HG02798 (cell line): ENCODE results near the gene HYAL2.
A peak's percentile ranks its signal among the peaks of the same experiment; 100 is the strongest.

Source experiments
- ATAC-seq: cut with Tn5 transposase; IDR thresholded peaks from one replicate; pipeline ENCODE4 v1.9.1; 2021; ENCODE audit warnings: mild to moderate bottlenecking; ENCODE audit not compliant: unreplicated experiment, poor library complexity

HYAL2 gene

GRCh38 chr3:50333744-50334328, 11.3 kb upstream of the HYAL2 start:
- ATAC-seq, result no peak

DNA sequence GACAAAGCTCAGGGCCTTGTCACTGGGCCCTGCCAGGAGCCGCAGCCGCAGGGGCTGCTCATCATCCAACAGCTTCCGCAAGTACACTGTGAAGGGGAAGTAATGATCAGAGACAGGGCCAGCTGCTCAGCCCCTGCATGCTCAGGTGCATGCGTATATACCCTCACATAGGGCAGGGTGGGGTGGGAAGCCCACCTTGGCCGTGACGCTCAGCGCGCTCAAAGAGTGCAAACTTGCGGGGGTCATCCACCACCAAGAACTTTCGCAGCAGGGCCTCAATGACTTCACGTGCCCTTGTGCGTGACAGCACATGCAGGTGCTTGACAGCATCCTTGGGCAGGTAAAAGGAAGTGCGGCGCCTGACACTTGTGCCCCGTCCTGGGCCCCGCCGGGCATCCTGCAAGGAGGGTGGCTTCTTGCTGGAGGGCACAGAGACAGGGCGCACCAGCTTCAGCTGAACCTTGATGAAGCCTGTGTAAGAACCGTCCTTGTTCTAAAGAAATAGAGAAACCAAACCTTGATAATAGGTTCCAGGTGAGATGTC, 8.9 kb upstream of the HYAL2 start:
- ATAC-seq, result no peak

DNA sequence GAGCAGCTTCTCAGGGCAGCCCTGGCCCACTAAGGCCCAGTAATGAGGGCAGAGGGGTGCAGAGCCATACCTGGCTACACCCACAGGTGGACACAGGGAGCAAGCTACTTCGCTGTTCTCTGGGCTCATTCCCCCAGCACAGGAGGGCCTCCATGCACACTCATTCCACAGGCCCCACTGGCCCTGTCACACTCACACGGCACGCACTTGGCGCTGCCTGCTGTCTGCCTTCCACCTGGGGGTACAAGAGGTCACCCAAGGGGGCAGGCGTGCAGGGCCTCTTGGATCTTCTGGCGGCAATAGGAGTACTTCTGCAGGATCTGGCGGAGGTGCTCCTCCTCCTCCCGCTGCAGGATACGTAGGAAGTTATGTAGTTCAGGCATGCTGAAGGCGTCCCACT, 7.8 kb upstream of the HYAL2 start:
- ATAC-seq, result no peak

GRCh38 chr3:50327943-50328691, 5.6 kb upstream of the HYAL2 start, which contains the start of gene TUSC2:
TUSC2 (minus strand) TSS chr3:50328223; CDS start chr3:50328099, 124 bp downstream.
- peak; percentile 92 for ATAC-seq

DNA sequence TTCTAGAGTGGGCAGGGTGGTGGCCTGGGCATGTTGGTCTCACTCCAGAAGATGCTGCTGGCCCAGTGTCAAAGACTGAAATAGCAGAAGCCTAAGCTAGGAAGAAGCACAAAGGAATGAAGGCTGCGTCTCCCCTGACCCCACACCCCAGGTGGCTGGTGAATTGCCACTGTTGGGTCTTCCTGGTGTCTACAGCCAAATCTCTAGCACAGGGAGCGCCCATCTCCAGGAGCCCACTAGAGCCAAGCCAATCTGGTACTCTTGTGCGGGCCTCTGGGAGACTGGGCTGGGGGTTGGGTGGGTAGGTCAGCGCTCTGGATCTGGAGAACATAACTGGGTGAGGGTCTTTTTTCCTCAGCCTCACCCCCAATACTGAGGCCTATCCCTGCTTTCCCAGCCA, 4.6 kb upstream of the HYAL2 start:
- no peak for ATAC-seq

GRCh38 chr3:50326182-50326541, 3.6 kb upstream of the HYAL2 start:
- no peak for ATAC-seq

DNA sequence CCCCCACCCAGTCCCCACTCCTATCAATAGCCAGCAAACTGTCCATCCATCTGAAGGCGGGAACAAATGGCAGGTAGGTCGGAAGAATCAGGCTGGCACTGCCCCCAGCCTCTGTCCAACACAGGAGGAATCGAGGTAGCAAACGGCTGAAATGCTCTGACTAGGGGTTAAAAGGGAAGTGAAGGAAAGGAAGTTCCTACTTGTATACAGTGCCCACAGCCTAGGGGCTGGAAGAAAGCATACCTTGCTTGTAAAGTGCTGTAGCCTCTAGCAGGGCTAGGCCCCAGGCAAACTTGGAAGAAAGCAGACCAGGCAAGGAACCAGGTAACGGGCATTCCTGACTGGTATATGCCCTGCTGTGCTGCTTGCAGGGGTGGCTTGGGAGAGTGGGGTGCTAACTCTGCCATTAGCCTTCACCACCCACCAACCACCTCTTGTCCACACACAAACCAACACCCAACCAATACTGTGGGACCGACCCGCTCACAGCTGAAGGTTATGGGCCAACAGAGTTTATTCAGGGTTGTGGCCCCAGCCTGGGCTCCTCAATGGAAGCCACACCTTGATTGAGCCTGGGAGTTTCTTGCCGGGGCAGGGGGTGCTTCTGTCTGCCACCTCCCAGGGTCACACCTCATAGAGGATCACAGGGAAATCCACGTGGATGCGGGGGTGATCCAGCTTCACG, 3.1 kb upstream of the HYAL2 start:
- ATAC-seq, result no peak

- ATAC-seq, result no peak
Observed at GRCh38 chr3:50325113-50325480, 2.6 kb upstream of the HYAL2 start.

DNA sequence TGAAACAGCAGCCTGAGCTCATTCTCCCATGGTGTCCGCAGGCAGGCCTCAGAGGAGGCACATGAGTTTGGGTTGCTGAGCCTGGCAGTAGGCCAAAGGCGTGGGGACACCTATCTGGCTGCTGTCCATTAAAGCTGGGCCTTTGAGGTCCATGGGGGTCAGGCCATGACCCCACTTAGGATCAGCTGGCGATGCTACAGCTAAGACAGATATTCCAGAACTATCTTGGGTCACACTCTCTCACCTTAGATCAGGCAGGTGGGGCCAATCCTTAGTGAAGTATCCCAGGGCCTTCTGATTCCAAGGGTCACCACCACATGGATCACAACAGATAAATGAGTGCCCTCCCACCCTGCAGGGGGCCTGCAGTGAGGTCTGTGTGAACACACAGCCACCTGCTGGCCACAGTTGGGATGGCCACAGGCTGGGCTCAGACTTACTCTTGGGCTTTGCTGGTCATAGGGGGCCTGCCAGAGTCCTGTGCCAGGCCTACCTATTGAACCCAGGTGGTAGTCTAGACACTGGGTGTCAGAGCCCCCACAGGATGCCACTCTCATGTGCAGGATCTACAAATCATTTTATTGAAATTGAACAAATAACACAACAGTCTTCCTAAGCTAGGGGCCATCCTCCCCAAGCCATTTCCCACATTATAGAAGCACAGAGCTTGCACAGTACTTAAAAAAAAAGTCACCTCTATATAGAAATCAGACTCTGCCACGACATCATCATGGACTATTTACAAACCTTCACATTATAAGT, 2.0 kb upstream of the HYAL2 start:
- no peak for ATAC-seq

- ATAC-seq, result no peak
Observed at GRCh38 chr3:50323614-50324199, 1.2 kb upstream of the HYAL2 start.

DNA sequence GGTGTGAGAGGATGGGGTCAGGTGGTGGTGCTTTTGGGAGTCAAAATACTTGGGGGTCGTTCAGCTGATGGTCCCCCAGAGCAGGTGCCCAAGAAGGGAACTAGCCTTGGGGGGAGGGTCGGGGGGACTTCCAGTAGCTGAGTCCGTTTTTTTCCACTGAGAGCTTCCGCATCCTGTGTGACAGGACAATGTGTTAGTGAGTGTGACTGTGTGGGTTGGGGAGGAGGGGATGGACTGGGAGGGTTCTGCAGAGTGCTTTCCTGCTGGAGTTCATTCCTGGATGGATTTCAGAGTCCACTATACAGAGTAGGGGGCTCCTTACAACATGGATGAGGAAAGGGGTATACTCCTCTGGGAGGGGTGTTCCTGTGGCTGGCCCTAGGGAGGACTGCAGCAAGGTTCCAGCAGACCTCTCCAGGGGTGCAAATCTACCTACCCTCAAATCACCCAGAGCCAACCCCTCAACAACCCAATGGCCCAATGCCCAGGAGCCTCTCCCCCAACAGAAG, 601 bp upstream of the HYAL2 start:
- ATAC-seq, result no peak

DNA sequence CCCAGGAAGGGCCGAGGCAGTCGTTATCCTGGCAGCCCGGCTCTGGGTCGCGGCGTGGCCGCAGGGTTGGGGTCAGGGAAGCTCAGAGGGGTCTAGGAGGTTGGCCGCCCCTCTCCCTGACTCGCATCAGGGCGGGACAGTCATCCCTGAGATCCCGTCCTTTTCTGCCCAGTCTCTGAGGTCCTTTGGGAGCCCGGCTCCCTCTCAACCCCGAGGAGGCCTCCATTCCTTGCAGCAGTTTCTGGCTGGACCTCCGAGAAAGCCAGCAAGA, 495 bp downstream of the HYAL2 start:
- ATAC-seq, result no peak

DNA sequence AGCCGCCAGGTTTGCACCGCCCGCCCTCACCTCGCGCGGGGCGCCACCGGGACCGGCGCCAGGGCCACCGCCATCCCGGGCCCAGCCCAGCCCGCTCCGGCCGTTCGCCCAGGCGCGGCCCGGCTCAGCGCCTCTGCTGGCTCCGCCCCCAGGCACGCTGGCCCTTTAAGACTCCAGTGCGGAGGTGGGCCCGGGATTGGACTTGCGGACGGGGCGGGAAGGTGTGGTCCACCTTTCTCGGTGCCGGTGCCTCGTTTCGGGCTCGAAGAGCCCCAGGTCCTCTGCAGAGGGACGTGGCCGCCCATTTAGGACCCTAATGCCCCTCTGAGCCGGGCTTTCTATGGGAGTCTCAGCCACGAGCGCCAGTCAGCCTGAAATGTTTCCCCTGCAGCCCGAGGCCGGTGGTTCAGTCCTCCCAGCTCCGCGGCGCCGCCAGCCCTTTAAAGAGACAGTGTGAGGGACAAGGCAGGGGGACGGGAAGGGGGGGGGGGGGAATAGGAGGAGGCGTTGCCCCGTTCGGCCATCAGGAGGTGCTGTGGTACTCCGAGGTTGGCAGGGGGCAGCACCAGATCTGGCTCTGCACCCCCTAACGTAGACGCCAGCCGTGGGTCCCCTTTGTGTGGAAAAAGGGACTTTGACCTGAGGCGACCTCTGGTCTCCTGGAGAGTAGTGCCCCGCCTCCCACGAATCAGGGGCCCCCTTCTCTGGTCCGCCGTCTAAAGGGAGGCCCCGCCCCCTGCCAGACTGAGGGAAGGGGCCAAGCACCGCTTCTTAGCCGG, 1.0 kb downstream of the HYAL2 start:
- ATAC-seq, result peak; percentile 83

DNA sequence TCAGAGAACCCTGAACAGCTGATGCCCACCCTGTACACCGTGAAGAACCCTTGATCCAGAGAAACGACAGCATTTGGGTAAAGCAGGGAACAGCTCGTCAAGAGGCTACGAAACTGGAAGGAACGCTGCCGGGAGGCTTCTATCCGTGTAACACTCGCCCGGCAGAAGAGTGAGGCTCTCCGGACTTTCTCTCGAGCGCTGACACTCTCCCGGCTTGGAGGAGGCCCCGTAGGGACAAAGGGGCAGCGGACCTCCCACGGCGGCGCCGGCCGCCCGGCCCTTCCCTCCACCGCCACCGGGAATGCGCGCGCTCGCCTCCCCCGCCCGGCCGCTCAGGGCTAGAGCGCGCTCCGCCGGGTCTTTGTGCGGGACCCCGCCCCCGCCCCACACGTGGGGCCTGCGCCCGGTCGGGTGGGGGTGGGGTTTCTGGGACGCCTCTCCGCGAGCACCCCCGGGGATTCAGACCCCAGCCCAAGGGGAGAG, 1.7 kb downstream of the HYAL2 start:
- peak; percentile 62 for ATAC-seq

GRCh38 chr3:50319894-50320625, 2.5 kb downstream of the HYAL2 start:
- ATAC-seq, result no peak

- no peak for ATAC-seq
Observed at GRCh38 chr3:50319181-50319893, 3.2 kb downstream of the HYAL2 start.

DNA sequence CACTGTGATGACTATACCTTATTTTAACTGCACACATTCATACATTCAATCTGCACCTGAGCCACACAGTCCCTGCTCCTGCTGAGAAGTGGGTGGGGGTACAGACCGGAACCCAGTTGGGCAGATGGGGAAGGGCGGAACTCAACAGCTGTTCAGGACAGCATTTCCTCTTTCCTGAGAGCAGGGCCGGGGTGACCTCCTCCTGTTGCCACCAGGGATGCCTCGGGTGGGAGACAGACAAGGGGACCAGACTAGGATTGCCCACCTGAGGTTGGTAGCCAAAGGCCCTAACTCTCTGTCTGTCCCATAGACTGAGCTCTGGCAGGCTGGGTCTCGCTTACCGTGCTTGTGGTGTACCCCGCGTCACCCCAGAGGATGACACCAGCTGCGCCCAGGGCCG, 3.9 kb downstream of the HYAL2 start:
- ATAC-seq, result no peak

DNA sequence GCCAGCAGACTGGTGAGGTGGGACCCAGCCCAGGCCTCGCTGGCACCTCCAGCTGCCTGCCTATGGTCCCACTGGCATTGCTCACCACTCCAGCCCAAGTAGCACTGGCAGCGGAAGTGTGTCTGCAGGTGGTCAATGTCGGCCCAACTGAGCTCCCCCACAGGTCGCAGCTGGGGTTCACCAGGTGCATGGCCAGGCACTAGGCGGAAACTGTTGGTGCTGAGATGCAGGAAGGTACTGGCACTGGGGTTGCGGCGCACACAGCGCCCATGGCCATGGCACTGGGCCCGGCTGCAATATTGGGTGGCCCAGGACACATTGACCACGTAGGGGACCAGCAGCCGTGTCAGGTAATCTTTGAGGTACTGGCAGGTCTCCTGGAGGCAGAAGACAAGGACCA, 4.4 kb downstream of the HYAL2 start:
- ATAC-seq, result no peak
